ENCODE data around the gene GALNT17.

GALNT17 gene

DNA sequence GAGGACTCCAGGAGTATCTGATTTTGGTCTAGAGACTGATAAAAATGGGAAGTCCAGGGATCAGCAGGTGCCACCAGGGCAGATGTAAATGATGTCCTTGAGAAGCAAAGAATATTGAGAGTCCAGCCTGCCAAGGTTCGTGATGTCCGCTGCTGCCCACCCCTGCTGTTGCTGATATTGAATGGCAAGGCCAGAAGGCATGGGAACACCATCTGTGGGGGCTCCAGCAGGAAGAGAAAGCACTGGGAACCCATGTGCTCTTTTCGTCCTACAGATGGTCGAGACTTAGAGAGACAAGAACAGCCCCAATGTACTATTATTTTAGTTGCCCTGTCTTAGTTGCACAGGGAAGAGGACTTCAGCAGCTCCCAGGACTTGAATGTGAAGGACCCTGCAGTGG lies 363.9 kb downstream of the GALNT17 start:
- H3K4me1 Mint-ChIP-seq, result peaks cover 20% of the 10 kb centered on the region
- peaks cover 18% of the 10 kb centered on the region for H3K27me3 Mint-ChIP-seq (ENCODE audit: low read depth)
- H3K27ac Mint-ChIP-seq, result no peak overlapping the region
- no peaks in the 10 kb centered on the region for H3K36me3 Mint-ChIP-seq (ENCODE audit: low read depth)
- H3K9me3 Mint-ChIP-seq, result no peaks in the 10 kb centered on the region
- no peak overlapping the region for H3K4me3 Mint-ChIP-seq
- TF ChIP-seq, protein P1, sequence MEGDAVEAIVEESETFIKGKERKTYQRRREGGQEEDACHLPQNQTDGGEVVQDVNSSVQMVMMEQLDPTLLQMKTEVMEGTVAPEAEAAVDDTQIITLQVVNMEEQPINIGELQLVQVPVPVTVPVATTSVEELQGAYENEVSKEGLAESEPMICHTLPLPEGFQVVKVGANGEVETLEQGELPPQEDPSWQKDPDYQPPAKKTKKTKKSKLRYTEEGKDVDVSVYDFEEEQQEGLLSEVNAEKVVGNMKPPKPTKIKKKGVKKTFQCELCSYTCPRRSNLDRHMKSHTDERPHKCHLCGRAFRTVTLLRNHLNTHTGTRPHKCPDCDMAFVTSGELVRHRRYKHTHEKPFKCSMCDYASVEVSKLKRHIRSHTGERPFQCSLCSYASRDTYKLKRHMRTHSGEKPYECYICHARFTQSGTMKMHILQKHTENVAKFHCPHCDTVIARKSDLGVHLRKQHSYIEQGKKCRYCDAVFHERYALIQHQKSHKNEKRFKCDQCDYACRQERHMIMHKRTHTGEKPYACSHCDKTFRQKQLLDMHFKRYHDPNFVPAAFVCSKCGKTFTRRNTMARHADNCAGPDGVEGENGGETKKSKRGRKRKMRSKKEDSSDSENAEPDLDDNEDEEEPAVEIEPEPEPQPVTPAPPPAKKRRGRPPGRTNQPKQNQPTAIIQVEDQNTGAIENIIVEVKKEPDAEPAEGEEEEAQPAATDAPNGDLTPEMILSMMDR (IDR thresholded peaks at IDR 0.05; ENCODE audit: unreplicated experiment in 3 of 3), result no peak

DNA sequence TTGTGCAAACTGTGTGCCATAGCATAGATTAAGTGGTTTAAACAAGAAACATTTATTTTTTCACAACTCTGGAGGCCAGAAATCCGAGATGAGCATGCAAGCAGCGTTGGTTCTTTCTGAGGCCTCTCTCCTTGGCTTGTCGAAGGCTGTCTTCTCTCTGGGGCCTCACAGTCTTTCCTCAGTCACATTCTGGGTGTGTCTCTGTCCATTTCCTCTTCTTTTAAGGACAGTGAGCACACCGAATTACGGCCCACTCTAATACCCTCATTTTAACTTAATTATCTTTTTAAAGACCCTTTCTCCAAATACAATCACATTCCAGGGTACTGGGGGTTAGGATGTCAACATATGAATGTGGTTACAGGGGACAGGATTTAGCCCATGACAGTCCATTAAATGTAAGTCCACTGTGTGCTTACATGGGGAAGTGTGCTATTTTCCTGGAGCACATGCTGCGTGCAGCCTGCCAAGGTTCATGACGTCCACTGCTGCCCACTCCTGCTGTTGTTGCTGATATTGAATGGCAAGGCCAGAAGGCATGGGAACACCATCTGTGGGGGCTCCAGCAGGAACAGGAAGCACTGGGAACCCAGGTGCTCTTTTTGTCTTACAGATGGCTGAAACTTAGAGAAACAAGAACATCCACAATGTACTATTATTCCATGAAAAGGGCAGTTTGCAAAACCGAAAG lies 365.5 kb downstream of the GALNT17 start:
- TF ChIP-seq, protein P1 (IDR thresholded peaks at IDR 0.05; ENCODE audit: unreplicated experiment in 3 of 3), result no peak
- Mint-ChIP-seq H3K4me3 (no peak overlapping the region), H3K4me1 (peaks cover 14% of the 10 kb centered on the region), H3K27me3 (ENCODE audit: low read depth) (peaks cover 19% of the 10 kb centered on the region), H3K9me3 (no peaks in the 10 kb centered on the region), H3K36me3 (ENCODE audit: low read depth) (no peaks in the 10 kb centered on the region), H3K27ac (no peak overlapping the region)

DNA sequence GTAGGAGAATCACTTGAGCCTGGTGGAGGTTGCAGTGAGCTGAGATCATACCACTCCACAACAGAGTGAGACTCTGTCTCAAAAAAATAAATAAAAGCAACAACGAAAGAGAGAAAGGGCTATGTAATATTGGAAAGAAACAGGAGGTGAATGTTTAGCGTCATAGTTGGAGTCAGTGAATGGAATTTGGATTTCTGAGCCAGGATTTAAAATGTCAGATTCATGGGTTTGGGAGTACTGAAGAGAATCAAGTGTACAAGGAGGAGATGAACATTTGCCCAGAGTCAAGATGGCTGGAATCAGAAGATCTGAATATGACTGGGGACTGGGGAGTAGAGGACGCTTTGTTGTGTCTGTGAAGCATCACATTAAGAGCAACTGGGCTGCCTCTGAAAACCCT lies 366.4 kb downstream of the GALNT17 start:
- no peaks in the 10 kb centered on the region for H3K36me3 Mint-ChIP-seq (ENCODE audit: low read depth)
- peaks cover 3% of the 10 kb centered on the region for H3K9me3 Mint-ChIP-seq
- peaks cover 14% of the 10 kb centered on the region for H3K4me1 Mint-ChIP-seq
- H3K27me3 Mint-ChIP-seq (ENCODE audit: low read depth), result peaks cover 16% of the 10 kb centered on the region
- H3K27ac Mint-ChIP-seq, result no peak overlapping the region
- H3K4me3 Mint-ChIP-seq, result no peak overlapping the region
- TF ChIP-seq, protein P1 (IDR thresholded peaks at IDR 0.05; ENCODE audit: unreplicated experiment in 3 of 3), result no peak

DNA sequence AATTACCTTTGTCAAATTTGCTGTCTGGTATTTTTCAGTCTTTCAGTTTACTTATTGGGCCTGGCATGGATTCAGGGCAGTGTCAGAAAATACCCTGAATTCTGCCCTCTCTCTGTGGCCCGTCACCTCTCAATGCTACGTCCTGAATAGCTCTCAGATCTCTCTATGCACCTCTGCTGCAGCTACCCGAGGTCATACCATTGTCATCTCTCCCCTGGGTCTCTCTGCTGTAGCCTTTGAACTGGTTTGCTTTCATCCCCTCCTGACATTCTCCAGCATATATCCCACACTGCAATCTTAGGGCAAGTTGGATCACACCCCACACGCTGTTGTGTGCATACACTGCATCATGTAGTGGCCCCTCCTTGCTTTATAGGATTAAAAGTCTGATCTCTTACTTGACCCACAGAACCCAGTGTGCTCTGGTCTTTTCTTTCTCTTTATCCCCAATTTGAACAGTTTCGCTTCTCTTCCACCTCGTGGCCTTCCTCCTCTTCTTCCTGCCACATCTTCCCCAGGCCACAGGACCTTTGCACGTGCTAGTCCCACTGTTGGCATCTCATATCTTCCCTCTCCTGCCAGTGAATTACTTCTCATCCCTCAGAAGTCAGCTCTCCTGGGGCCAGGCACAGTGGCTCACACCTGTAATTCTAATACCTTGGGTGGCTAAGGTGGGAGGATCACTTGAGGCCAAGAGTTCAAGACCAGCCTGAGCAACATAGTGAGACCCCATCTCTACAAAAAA lies 372.9 kb downstream of the GALNT17 start:
- H3K4me1 Mint-ChIP-seq, result peaks cover 16% of the 10 kb centered on the region
- peaks cover 3% of the 10 kb centered on the region for H3K9me3 Mint-ChIP-seq
- no peak overlapping the region for H3K4me3 Mint-ChIP-seq
- no peaks in the 10 kb centered on the region for H3K36me3 Mint-ChIP-seq (ENCODE audit: low read depth)
- H3K27me3 Mint-ChIP-seq (ENCODE audit: low read depth), result peaks cover 21% of the 10 kb centered on the region
- TF ChIP-seq, protein P1 (IDR thresholded peaks at IDR 0.05; ENCODE audit: unreplicated experiment in 3 of 3), result no peak
- no peak overlapping the region for H3K27ac Mint-ChIP-seq

DNA sequence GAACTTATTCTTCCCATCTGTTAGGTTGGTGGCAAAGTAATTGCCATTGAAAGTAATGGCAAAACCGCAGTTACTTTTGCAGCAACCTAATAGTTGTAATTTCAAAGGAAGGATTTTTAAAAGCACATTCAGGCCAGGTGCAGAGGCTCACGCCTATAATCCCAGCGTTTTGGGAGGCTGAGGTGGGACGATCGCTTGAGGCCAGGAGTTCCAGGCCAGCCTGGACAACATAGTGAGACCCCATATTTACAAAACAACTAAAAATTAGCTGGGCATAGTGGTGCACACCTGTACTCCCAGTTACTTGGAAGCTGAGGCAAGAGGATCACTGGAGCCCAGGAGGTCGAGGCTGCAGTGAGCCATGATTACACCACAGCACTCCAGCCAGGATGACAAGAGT lies 374.9 kb downstream of the GALNT17 start:
- peaks cover 16% of the 10 kb centered on the region for H3K4me1 Mint-ChIP-seq
- H3K4me3 Mint-ChIP-seq, result no peak overlapping the region
- peaks cover 23% of the 10 kb centered on the region for H3K27me3 Mint-ChIP-seq (ENCODE audit: low read depth)
- no peaks in the 10 kb centered on the region for H3K36me3 Mint-ChIP-seq (ENCODE audit: low read depth)
- no peak overlapping the region for H3K27ac Mint-ChIP-seq
- TF ChIP-seq, protein P1 (IDR thresholded peaks at IDR 0.05; ENCODE audit: unreplicated experiment in 3 of 3), result no peak
- H3K9me3 Mint-ChIP-seq, result peaks cover 3% of the 10 kb centered on the region
